Measurements from ENCODE around the gene HIVEP3. TPM values are rescaled to one million over a fixed set of nuclear protein-coding genes. Genes with fewer than 3 reads are reported as not detected.

HIVEP3 gene
- total and polyA plus RNA-seq, 2 of the 13 experiments (the other 11 are each of a cell fraction or from before 2014, with no cell fraction given), result 0.05 TPM; not detected in 1

GRCh38 chr1:41882486-41882885, 36.2 kb downstream of the HIVEP3 start:
- no TSS peak for BruUV-seq (replicated peaks)
- H3K4me3 ChIP-seq (replicated peaks in 1 of 3; ENCODE audit: insufficient read depth in 1 of 3, low read depth in 2 of 3, low read length in 3 of 3), result no peak overlapping the region
- DNase-seq (ENCODE audit: low spot score) (no peak), FAIRE-seq (no peak), ATAC-seq (no peak)
- TF ChIP-seq ZNF331 (CRISPR knock-in tag; IDR thresholded peaks at IDR 0.05), result no peak
- no peak for TF ChIP-seq CEBPG (CRISPR knock-in tag; IDR thresholded peaks at IDR 0.05)
- no peak for TF ChIP-seq MEF2D (CRISPR knock-in tag; IDR thresholded peaks at IDR 0.05)
- TF ChIP-seq ZNF281 (CRISPR knock-in tag; IDR thresholded peaks at IDR 0.05; ENCODE audit: borderline replicate concordance), result no peak
- TF ChIP-seq SKI (IDR thresholded peaks at IDR 0.05; ENCODE audit: partially characterized antibody), result no peak
- TF ChIP-seq CEBPZ (IDR thresholded peaks at IDR 0.05; ENCODE audit: low read length), result no peak
- no peak for TF ChIP-seq TMF1 (CRISPR knock-in tag; IDR thresholded peaks at IDR 0.05; ENCODE audit: low read depth)
- no peak for TF ChIP-seq TBL1XR1 (IDR thresholded peaks at IDR 0.05; ENCODE audit: borderline replicate concordance, low read length, partially characterized antibody)
- intact Hi-C loops (cut with micrococcal nuclease; ENCODE audit: unreplicated experiment), result no loop called here
- no peak overlapping the region for H3K9ac ChIP-seq (ENCODE audit: insufficient read depth, low read depth, low read length)
- ChIA-PET CTCF (ENCODE audit: low intra/inter-chr PET ratio, low total read pairs) (no interaction called here), POLR2A (no interaction called here)
- H3K79me2 ChIP-seq (ENCODE audit: insufficient read depth, low read length), result no peaks in the 10 kb centered on the region
- no peaks in the 10 kb centered on the region for H4K20me1 ChIP-seq (ENCODE audit: insufficient read depth, low read length)
- in situ Hi-C loops (cut with HindIII; ENCODE audit: extremely low pct_ligation_motif_present, low pct_unique_long_range_greater_than_20kb), result no loop called here
- no peaks in the 10 kb centered on the region for H3K4me1 ChIP-seq (ENCODE audit: insufficient read depth, low read length)
- H3K36me3 ChIP-seq (replicated peaks in 1 of 2; ENCODE audit: control insufficient read depth in 1 of 2, insufficient read depth in 2 of 2, low read length in 2 of 2), result no peaks in the 10 kb centered on the region
- H3K27ac ChIP-seq (ENCODE audit: extremely low read length, insufficient read depth, low read length), result no peak overlapping the region
- no peak overlapping the region for H3K4me2 ChIP-seq (ENCODE audit: low read depth, low read length)
- no peak overlapping the region for H2AFZ ChIP-seq (ENCODE audit: low read length)
- H3K27me3 ChIP-seq (ENCODE audit: control insufficient read depth in 1 of 2, insufficient read depth in 2 of 2, low read length in 2 of 2), result no peaks in the 10 kb centered on the region
- H3K9me3 ChIP-seq (ENCODE audit: low read length), result no peaks in the 10 kb centered on the region

Data from HepG2 (cell line).